ENCODE results near the gene FBXO46.
"Not testable (repeated sequence)": the region's sequence is repeated elsewhere in the genome, so short reads cannot be mapped to it uniquely, and the experiment has no call there.

GRCh38 chr19:45720065-45720464 lies 10.6 kb downstream of the FBXO46 start:
- TF ChIP-seq CTCF (IDR thresholded peaks at IDR 0.05); USF2 (CRISPR knock-in tag; IDR thresholded peaks at IDR 0.05); ETV6 (CRISPR knock-in tag; IDR thresholded peaks at IDR 0.05); ZBTB21 (CRISPR knock-in tag; IDR thresholded peaks at IDR 0.05; ENCODE audit: borderline replicate concordance); MAX (CRISPR knock-in tag; IDR thresholded peaks at IDR 0.05); MXD4 (CRISPR knock-in tag; IDR thresholded peaks at IDR 0.05; ENCODE audit: borderline replicate concordance): not testable (repeated sequence)
